GM23338 (cell line): Measurements from ENCODE around the gene EXOC6.

ENCODE experiments used
- EZH2 ChIP-seq: fragments of 200-600 bp; sonication (generic); IDR thresholded peaks from one replicate; pipeline ENCODE4 v1.8.0; 2017; ENCODE audit warnings: antibody characterized with exemption, mild to moderate bottlenecking, low read depth; ENCODE audit not compliant: unreplicated experiment
- EZH2phosphoT487 ChIP-seq: fragments of 200-600 bp; sonication (generic); IDR thresholded peaks from one replicate; pipeline ENCODE4 v1.8.1; 2018; ENCODE audit warnings: antibody characterized with exemption; ENCODE audit not compliant: unreplicated experiment
- NANOG ChIP-seq: IDR thresholded peaks from 2 replicates; pipeline ENCODE4 v1.6.1; 2016; ENCODE audit warnings: antibody characterized with exemption, borderline replicate concordance
- POLR2AphosphoS5 ChIP-seq: IDR thresholded peaks from 2 replicates; pipeline ENCODE4 v1.6.1; 2016; ENCODE audit warnings: antibody characterized with exemption, low read depth
- TF ChIP-seq, protein P1 (sequence below), 2 experiments: fragments of 200-600 bp in 1 of 2; sonication (generic) in 1 of 2; conservative IDR thresholded peaks; 2 replicates each; pipeline versions ENCODE4 v1.5.1 to v1.6.1; 2016 to 2017; ENCODE audit warnings: antibody characterized with exemption in 2 of 2, low read depth in 2 of 2, mild to moderate bottlenecking in 2 of 2, moderate library complexity in 1 of 2
- TF ChIP-seq, protein P2 (sequence below): fragments of 250-450 bp; sonication (Bioruptor Pico); IDR thresholded peaks from 2 replicates; pipeline ENCODE4 v1.5.0; 2020; ENCODE audit warnings: mild to moderate bottlenecking, moderate library complexity
- TF ChIP-seq, protein P3 (sequence below): IDR thresholded peaks from one replicate; pipeline ENCODE4 v1.6.1; 2018; ENCODE audit warnings: antibody characterized with exemption; ENCODE audit not compliant: unreplicated experiment

DNA sequence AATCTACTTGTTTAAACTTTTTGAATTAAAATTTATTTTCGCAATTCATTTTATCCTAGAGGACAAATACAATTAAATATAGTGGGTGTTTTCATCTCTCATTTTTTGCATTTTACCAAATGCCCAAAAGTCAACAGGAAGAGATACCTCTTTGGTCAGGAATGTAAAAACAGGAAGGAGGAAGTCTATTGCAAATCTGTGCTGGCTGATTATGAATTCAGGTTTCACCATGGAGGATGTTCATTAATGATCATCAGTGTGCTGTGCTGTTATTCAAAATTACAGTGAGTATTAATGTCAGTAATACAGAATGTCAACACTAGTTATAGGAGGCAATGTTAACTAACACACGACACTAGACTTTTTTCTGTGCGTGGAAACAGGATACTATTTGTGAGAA is 24.7 kb downstream of the EXOC6 start:
- no peak for TF ChIP-seq POLR2AphosphoS5
- no peak for TF ChIP-seq EZH2phosphoT487
- TF ChIP-seq, protein P1, sequence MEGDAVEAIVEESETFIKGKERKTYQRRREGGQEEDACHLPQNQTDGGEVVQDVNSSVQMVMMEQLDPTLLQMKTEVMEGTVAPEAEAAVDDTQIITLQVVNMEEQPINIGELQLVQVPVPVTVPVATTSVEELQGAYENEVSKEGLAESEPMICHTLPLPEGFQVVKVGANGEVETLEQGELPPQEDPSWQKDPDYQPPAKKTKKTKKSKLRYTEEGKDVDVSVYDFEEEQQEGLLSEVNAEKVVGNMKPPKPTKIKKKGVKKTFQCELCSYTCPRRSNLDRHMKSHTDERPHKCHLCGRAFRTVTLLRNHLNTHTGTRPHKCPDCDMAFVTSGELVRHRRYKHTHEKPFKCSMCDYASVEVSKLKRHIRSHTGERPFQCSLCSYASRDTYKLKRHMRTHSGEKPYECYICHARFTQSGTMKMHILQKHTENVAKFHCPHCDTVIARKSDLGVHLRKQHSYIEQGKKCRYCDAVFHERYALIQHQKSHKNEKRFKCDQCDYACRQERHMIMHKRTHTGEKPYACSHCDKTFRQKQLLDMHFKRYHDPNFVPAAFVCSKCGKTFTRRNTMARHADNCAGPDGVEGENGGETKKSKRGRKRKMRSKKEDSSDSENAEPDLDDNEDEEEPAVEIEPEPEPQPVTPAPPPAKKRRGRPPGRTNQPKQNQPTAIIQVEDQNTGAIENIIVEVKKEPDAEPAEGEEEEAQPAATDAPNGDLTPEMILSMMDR (conservative IDR thresholded peaks at IDR 0.05; ENCODE audit: low read depth in 2 of 2), result no peak
- TF ChIP-seq, protein P2, sequence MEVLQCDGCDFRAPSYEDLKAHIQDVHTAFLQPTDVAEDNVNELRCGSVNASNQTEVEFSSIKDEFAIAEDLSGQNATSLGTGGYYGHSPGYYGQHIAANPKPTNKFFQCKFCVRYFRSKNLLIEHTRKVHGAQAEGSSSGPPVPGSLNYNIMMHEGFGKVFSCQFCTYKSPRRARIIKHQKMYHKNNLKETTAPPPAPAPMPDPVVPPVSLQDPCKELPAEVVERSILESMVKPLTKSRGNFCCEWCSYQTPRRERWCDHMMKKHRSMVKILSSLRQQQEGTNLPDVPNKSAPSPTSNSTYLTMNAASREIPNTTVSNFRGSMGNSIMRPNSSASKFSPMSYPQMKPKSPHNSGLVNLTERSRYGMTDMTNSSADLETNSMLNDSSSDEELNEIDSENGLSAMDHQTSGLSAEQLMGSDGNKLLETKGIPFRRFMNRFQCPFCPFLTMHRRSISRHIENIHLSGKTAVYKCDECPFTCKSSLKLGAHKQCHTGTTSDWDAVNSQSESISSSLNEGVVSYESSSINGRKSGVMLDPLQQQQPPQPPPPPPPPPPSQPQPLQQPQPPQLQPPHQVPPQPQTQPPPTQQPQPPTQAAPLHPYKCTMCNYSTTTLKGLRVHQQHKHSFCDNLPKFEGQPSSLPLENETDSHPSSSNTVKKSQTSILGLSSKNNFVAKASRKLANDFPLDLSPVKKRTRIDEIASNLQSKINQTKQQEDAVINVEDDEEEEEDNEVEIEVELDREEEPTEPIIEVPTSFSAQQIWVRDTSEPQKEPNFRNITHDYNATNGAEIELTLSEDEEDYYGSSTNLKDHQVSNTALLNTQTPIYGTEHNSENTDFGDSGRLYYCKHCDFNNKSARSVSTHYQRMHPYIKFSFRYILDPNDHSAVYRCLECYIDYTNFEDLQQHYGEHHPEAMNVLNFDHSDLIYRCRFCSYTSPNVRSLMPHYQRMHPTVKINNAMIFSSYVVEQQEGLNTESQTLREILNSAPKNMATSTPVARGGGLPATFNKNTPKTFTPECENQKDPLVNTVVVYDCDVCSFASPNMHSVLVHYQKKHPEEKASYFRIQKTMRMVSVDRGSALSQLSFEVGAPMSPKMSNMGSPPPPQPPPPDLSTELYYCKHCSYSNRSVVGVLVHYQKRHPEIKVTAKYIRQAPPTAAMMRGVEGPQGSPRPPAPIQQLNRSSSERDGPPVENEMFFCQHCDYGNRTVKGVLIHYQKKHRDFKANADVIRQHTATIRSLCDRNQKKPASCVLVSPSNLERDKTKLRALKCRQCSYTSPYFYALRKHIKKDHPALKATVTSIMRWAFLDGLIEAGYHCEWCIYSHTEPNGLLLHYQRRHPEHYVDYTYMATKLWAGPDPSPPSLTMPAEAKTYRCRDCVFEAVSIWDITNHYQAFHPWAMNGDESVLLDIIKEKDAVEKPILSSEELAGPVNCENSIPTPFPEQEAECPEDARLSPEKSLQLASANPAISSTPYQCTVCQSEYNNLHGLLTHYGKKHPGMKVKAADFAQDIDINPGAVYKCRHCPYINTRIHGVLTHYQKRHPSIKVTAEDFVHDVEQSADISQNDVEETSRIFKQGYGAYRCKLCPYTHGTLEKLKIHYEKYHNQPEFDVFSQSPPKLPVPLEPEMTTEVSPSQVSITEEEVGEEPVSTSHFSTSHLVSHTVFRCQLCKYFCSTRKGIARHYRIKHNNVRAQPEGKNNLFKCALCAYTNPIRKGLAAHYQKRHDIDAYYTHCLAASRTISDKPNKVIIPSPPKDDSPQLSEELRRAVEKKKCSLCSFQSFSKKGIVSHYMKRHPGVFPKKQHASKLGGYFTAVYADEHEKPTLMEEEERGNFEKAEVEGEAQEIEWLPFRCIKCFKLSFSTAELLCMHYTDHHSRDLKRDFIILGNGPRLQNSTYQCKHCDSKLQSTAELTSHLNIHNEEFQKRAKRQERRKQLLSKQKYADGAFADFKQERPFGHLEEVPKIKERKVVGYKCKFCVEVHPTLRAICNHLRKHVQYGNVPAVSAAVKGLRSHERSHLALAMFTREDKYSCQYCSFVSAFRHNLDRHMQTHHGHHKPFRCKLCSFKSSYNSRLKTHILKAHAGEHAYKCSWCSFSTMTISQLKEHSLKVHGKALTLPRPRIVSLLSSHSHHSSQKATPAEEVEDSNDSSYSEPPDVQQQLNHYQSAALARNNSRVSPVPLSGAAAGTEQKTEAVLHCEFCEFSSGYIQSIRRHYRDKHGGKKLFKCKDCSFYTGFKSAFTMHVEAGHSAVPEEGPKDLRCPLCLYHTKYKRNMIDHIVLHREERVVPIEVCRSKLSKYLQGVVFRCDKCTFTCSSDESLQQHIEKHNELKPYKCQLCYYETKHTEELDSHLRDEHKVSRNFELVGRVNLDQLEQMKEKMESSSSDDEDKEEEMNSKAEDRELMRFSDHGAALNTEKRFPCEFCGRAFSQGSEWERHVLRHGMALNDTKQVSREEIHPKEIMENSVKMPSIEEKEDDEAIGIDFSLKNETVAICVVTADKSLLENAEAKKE (CRISPR knock-in tag), result no peak
- TF ChIP-seq, protein P3, sequence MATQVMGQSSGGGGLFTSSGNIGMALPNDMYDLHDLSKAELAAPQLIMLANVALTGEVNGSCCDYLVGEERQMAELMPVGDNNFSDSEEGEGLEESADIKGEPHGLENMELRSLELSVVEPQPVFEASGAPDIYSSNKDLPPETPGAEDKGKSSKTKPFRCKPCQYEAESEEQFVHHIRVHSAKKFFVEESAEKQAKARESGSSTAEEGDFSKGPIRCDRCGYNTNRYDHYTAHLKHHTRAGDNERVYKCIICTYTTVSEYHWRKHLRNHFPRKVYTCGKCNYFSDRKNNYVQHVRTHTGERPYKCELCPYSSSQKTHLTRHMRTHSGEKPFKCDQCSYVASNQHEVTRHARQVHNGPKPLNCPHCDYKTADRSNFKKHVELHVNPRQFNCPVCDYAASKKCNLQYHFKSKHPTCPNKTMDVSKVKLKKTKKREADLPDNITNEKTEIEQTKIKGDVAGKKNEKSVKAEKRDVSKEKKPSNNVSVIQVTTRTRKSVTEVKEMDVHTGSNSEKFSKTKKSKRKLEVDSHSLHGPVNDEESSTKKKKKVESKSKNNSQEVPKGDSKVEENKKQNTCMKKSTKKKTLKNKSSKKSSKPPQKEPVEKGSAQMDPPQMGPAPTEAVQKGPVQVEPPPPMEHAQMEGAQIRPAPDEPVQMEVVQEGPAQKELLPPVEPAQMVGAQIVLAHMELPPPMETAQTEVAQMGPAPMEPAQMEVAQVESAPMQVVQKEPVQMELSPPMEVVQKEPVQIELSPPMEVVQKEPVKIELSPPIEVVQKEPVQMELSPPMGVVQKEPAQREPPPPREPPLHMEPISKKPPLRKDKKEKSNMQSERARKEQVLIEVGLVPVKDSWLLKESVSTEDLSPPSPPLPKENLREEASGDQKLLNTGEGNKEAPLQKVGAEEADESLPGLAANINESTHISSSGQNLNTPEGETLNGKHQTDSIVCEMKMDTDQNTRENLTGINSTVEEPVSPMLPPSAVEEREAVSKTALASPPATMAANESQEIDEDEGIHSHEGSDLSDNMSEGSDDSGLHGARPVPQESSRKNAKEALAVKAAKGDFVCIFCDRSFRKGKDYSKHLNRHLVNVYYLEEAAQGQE, result no peak
- no peak for TF ChIP-seq EZH2
- no peak for TF ChIP-seq NANOG
